ENCODE measurements around the gene CORIN. TPM values are rescaled to one million over a fixed set of nuclear protein-coding genes. Genes with fewer than 3 reads are reported as not detected.
A peak's percentile ranks its signal among the peaks of the same experiment; 100 is the strongest.

Gene CORIN
- total and polyA plus RNA-seq, 2 experiments from 2014 or later, result not detected

DNA sequence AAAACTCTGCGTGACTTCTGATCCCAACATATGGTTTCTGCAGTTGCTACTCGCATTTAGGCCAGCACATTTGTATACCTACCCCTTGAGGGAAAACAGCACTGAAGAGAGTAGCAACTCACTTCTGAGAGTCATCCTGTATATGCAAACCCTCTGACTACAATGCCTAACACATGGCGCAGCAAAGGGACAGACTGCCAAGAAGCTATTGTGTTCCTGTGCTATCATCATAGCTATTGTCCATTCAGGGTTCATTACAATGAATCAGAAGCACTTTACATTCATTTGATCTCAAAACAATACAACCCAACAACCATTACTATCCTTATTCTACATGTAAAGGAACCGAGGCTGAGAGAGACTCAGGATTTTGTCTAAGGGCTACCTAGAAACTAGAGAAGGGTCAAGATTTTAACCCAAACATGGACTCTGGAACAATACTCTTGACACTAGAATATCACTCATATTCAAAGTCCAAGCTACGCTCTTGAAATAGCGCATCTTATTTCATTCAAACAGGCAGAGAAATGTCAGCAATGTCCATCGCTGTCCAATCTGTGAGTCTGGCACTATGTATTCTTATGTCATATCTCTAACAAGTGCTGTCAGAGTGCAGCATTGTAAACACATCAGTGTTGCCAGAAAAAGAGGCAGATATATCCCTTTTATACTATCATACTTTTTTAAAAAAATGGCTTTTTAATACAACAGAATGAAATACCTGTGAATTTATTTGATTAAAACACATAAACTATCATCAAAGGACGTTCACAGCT is 173.6 kb downstream of the CORIN start (continued):
- TF ChIP-seq CREB1 (CRISPR knock-in tag; IDR thresholded peaks at IDR 0.05; ENCODE audit: low read depth) (no peak), EZH2 (IDR thresholded peaks at IDR 0.05; ENCODE audit: low read depth, unreplicated experiment) (no peak)
- TF ChIP-seq, protein P1, sequence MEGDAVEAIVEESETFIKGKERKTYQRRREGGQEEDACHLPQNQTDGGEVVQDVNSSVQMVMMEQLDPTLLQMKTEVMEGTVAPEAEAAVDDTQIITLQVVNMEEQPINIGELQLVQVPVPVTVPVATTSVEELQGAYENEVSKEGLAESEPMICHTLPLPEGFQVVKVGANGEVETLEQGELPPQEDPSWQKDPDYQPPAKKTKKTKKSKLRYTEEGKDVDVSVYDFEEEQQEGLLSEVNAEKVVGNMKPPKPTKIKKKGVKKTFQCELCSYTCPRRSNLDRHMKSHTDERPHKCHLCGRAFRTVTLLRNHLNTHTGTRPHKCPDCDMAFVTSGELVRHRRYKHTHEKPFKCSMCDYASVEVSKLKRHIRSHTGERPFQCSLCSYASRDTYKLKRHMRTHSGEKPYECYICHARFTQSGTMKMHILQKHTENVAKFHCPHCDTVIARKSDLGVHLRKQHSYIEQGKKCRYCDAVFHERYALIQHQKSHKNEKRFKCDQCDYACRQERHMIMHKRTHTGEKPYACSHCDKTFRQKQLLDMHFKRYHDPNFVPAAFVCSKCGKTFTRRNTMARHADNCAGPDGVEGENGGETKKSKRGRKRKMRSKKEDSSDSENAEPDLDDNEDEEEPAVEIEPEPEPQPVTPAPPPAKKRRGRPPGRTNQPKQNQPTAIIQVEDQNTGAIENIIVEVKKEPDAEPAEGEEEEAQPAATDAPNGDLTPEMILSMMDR (conservative IDR thresholded peaks at IDR 0.05; ENCODE audit: low read depth in 2 of 2), result no peak

DNA sequence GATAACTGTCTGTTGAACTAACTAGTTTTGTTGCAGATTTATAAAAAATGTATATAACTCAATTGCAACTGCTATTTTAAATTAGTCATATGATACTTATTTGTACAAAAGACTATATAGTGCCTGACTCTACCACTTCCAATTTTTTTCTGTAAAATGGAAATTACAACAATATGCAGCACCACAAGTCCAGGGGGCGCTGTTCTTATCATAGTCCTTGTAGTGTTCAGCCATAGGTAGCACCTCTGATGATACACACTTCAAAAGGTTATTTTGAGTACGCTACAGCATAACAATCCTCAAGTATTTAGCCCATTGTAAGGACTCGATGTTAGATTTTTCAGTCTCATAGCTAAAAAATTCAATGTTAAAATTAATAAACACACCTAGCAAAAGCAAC is 174.9 kb downstream of the CORIN start:
- TF ChIP-seq, protein P1 (conservative IDR thresholded peaks at IDR 0.05; ENCODE audit: low read depth in 2 of 2), result peak; percentile 64 to 78
- TF ChIP-seq EZH2phosphoT487 (IDR thresholded peaks at IDR 0.05; ENCODE audit: unreplicated experiment), result no peak
- no peaks in the 10 kb centered on the region for H3K27me3 Mint-ChIP-seq (ENCODE audit: insufficient read depth, low read depth, poor library complexity)
- no peaks in the 10 kb centered on the region for H3K27me3 ChIP-seq (ENCODE audit: insufficient read depth)
- H4K20me1 ChIP-seq (replicated peaks; ENCODE audit: insufficient read depth), result no peaks in the 10 kb centered on the region
- no peaks in the 10 kb centered on the region for H3K79me2 ChIP-seq (replicated peaks; ENCODE audit: insufficient read depth)
- DNase-seq (ENCODE audit: low spot score) (peak; percentile 83), ATAC-seq (peak; percentile 33; the same call in 1 of the 3 replicates)
- peaks cover 3% of the 10 kb centered on the region for H3K4me1 Mint-ChIP-seq
- no peak overlapping the region for H3K27ac ChIP-seq (ENCODE audit: low read depth)
- H3K36me3 Mint-ChIP-seq (ENCODE audit: low read depth), result no peaks in the 10 kb centered on the region
- 0 out of 2 replicates have a peak, but pooled peaks cover 6% of the 10 kb centered on the region for H3K4me1 ChIP-seq (ENCODE audit: insufficient read depth)
- no peak overlapping the region for H3K4me2 ChIP-seq
- no peaks in the 10 kb centered on the region; the same call in 1 of the 2 replicates for H3K9me2 ChIP-seq (ENCODE audit: insufficient read depth)
- peaks cover 8% of the 10 kb centered on the region; the same call in 2 of the 3 replicates for H3K9me3 Mint-ChIP-seq
- no peaks in the 10 kb centered on the region for H3F3A ChIP-seq (replicated peaks; ENCODE audit: low read depth)
- no peaks in the 10 kb centered on the region for H3K36me3 ChIP-seq (ENCODE audit: insufficient read depth)
- H2AFZ ChIP-seq, result no peak overlapping the region
- H3K4me3 Mint-ChIP-seq, result no peak overlapping the region
- H3K4me3 ChIP-seq, result no peak overlapping the region
- H3K27ac Mint-ChIP-seq, result no peak overlapping the region

DNA sequence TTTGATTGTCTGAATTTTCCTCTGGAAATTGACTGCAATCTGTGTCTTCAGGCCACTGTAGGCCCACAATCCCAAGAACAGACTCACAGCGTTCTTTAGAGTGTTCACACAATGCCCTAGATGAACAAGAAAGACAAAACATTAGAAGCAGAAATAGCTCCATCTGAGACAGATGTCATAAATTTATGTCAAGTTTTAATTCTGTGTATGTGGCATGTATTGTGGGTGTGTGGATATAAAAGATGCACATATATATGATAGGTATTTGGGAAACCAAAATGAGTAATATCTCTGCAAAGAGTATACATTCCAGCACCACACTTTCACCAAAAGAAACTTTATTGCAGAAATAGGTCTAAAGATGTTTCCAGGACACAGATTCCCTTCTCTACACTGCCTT is 176.1 kb downstream of the CORIN start:
- H3K27ac ChIP-seq (ENCODE audit: low read depth), result no peak overlapping the region
- H3K4me2 ChIP-seq, result no peak overlapping the region
- H2AFZ ChIP-seq, result no peak overlapping the region
- H3K9me2 ChIP-seq (ENCODE audit: insufficient read depth), result peaks cover 4% of the 10 kb centered on the region; the same call in 1 of the 2 replicates
- no peaks in the 10 kb centered on the region for H3K27me3 Mint-ChIP-seq (ENCODE audit: insufficient read depth, low read depth, poor library complexity)
- ATAC-seq (no peak), DNase-seq (ENCODE audit: low spot score) (no peak)
- no peak overlapping the region for H3K4me3 Mint-ChIP-seq
- H3K36me3 Mint-ChIP-seq (ENCODE audit: low read depth), result no peaks in the 10 kb centered on the region
- H3K4me1 ChIP-seq (ENCODE audit: insufficient read depth), result no peaks in the 10 kb centered on the region
- H3K4me1 Mint-ChIP-seq, result no peaks in the 10 kb centered on the region; the same call in 2 of the 3 replicates
- peaks cover 12% of the 10 kb centered on the region; the same call in 2 of the 3 replicates for H3K9me3 Mint-ChIP-seq
- no peaks in the 10 kb centered on the region for H3F3A ChIP-seq (replicated peaks; ENCODE audit: low read depth)
- no peak overlapping the region for H3K27ac Mint-ChIP-seq
- no peaks in the 10 kb centered on the region for H4K20me1 ChIP-seq (replicated peaks; ENCODE audit: insufficient read depth)
- no peak overlapping the region for H3K4me3 ChIP-seq
- no peaks in the 10 kb centered on the region for H3K79me2 ChIP-seq (replicated peaks; ENCODE audit: insufficient read depth)
- H3K36me3 ChIP-seq (ENCODE audit: insufficient read depth), result no peaks in the 10 kb centered on the region
- H3K27me3 ChIP-seq (ENCODE audit: insufficient read depth), result no peaks in the 10 kb centered on the region
- TF ChIP-seq, protein P2, sequence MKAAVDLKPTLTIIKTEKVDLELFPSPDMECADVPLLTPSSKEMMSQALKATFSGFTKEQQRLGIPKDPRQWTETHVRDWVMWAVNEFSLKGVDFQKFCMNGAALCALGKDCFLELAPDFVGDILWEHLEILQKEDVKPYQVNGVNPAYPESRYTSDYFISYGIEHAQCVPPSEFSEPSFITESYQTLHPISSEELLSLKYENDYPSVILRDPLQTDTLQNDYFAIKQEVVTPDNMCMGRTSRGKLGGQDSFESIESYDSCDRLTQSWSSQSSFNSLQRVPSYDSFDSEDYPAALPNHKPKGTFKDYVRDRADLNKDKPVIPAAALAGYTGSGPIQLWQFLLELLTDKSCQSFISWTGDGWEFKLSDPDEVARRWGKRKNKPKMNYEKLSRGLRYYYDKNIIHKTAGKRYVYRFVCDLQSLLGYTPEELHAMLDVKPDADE (IDR thresholded peaks at IDR 0.05), result no peak
- TF ChIP-seq EZH2 (IDR thresholded peaks at IDR 0.05; ENCODE audit: low read depth, unreplicated experiment), result no peak
- no peak for TF ChIP-seq STAT1 (IDR thresholded peaks at IDR 0.05; ENCODE audit: unreplicated experiment)
- no peak for TF ChIP-seq CREB1 (CRISPR knock-in tag; IDR thresholded peaks at IDR 0.05; ENCODE audit: low read depth)

All from GM23338 (cell line).